KBM-7 (cell line): ENCODE data around the gene SYNC.
A peak's percentile ranks its signal among the peaks of the same experiment; 100 is the strongest.
"Not testable (repeated sequence)": the region's sequence is repeated elsewhere in the genome, so short reads cannot be mapped to it uniquely, and the experiment has no call there.

Experiments used
- DNase-seq: peaks from one replicate; pipeline ENCODE4 v3.0.0-alpha.2; 2015
- in situ Hi-C: fragments of 300-500 bp; cut with MboI; formaldehyde crosslinking; loops from 2 replicates; pipeline ENCODE4 v1.14.3; 2020; ENCODE audit warnings: low sequenced_read_pairs, low pct_unique_long_range_greater_than_20kb, mixed read lengths

Gene SYNC

DNA sequence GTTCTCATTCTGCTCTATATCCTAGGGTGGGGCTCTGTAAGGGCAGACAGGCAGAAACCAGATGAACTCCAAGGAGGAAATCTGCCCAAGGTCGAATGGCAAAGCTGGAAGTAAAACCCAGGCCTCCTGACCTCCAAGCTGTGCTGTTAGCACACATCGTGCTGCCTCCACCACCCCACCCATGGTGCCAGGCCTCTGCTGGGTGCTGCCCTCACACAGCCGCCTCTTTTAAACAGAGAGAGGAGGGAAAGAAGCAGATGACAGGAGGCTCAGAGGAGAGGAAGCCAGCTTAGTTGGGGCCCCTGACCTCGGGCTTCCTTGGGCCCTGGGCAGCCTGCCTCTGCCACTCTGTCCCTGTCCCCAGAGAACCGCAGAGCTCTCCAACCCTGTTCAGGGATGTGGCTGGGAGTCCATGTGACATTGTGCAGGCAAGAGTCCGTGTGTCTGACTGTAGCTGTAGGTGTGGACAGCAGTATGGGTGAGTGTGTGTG, 1.1 kb downstream of the SYNC start:
- DNase-seq = no peak
- in situ Hi-C loops = no loop called here

DNA sequence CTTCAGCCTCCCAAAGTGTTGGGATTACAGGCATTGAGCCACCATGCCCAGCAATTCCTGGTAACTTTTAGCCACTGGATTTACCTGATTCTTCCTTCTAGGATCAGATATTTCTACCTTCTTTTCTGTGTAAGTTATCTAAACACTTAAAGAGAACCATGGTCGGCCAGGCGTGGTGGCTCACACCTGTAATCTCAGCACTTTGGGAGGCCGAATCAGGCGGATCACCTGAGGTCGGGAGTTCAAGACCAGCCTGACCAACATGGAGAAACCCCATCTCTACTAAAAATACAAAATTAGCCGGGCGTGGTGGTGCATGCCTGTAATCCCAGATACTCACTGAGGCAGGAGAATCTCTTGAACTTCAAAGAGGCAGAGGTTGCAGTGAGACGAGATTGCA, 5.6 kb downstream of the SYNC start:
- in situ Hi-C loops, DNase-seq: not testable (repeated sequence)

DNA sequence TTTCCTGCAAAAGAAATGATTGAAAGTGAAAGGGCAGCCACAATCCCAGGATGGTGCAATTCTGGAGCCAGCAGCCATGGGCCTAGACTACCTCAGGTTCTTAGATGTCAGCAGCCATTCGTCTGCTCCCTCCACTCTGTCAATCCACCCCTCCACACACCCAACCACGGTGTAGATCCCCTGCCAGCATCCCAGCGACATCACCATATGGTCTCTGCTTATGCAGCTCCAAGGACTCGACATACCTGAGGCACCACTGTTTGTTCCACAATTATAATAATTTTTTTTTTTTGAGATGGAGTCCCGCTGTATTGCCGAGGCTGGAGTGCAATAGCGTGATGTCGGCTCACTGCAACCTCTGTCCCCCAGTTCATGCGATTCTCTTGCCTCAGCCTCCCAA, 6.5 kb downstream of the SYNC start:
- in situ Hi-C loops = no loop called here
- no peak for DNase-seq

DNA sequence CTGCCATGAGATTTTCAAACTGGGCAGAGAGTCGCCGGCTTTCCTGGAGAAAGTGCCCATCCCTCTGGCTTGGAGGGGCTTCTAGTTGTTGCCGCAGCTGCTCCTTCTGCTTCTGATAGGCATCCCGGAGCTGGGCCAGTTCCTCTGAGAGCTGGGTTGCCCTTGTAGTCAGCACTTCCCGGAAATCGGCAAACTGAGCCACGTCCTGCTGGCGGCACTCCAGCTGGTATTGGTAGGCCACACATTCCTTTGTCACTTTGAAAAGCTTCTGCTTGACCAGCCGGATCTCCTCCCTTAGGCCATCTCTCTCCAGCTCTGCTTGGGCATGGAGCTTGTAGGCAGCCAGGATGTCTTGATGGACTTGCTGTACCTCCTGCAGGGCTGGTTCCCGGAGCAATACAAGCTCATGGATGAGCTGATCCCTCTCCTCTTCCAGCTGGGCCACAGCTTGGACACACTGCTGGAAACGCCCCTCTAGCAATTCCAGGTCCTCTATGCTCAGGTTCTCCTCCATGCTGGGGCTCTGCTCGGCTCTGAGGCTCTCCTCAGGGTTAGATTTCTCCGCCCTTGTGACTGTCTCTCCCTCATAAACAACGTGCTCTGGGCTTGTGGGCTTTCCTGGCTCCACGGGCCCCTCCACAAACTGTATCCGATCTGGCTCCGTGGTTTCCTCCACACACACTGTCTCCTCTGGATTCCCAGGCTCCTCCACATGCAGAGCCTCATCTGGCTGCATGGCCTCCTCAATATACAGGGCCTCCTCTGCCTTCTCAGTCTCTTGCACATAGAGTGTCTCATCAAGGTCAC, 7.3 kb downstream of the SYNC start:
- DNase-seq = peak; percentile 68
- in situ Hi-C loops = no loop called here

DNA sequence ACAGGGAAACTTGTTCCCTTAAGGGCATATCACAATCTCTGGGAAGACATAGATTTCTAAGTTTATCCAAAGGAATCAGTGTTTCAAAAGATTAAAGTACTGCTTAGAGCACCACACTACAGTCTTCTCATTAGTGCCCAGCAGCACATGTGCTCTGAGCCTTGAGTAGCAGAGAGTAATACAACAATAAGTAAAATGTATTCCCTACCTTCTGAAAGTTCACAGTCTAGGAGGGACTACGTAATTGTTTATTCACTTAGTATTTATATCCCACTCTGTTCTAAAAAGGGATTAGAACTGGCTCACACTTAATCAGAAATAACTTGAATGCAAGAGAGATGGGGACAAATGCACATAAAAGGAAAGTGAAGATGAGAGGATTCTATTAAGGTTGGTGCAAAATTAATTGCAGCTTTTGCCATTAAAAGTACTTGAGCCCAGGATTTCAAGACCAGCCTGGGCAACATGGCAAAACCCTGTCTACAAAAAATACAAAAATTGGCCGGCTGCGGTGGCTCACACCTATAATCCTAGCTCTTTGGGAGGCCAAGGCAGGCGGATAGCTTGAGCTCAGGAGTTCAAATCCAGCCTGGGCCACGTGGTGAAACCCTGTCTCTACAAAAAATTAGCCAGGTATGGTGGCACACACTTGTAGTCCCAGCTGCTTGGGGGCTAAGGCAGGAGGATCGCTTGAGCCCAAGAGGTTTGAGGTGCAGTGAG, 9.0 kb downstream of the SYNC start:
- DNase-seq = no peak
- in situ Hi-C loops = no loop called here

DNA sequence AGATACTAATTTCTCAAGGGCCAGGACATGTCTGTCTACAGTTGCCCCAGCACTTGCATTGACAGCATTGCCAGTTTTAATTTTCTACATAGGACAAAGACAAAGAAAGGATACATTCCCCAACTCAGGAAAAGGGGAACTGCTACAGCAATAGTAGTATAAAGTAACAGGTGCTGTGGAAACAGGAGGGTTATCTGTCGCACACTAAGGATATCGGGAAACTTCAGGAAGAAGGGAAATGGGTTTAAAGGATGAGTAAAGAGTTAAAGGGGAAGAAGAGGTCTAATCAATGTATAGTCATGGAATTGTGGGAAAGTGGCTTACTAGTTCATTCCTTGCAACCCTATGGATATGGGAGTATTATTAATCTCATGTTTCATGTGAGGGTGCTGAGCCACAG, 16.2 kb downstream of the SYNC start:
- in situ Hi-C loops = no loop called here

DNA sequence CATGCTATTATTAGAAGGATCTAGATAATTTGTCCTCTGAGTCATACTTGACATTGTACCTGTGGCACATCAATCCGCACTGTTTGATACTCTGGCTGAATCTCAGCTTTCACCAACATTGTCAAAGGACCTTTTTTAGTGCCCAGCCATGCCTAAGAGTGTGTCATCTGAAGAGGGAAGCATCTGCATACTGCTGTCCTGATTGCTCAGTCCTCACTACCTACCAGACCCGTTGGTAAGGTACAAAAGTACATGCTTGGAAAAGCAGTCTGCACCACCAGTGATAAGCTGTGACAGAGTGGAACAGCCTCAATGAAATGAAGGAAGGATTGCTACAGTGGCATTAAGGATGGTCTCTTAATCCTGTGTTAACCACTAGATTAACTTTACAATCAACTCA, 17.1 kb downstream of the SYNC start:
- in situ Hi-C loops = no loop called here
- DNase-seq = no peak

More for the DNA sequence above, 16.2 kb downstream of the SYNC start:
- no peak for DNase-seq

DNA sequence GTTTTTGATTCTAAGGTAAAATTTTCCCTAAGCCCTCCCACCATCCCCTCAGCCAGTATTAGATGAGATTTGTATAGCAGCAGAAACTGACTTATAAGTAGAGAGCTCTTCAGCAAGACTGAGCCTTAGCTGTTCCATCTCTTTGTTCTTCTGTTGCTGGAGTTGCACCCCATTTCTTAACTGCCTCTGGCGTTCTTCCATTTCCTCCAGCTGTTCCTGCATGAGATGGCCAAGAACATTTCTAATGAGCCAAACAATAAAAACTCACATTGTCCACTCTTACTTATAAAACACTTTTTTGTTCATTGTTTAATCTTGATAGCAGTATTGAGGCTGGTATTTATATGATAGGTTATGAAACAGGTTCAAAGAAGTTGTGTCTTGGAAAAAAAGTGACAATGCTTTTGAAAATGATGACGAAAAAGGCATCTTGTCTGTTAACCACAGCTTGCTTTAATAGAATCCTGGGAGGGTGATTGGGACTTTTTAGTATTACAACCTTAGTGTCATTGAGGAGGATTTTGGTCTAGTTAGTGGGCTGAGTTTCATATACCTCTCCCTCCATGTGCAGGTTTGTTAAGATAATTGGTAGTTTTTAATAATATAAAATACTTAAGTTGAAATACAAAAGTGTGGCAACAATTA, 18.3 kb downstream of the SYNC start:
- no peak for DNase-seq
- in situ Hi-C loops = no loop called here

DNA sequence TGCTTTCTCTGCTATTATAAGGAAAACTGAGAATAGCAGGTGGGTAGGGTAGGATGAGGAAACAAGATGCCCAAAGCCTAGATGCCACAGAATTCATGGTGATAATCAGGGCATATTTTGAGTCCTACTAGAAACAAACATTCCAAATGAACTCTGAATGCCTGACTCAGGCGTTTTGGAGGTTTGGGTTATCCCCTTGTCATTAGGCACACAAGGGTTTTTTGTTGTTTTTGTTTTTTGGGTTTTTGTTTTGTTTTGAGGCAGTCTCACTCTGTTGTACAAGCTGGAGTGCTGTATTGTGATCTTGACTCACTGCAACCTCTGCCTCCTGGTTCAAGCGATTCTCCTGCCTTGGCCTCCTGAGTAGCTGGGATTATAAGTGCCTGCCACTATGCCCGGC, 19.2 kb downstream of the SYNC start:
- DNase-seq = no peak
- in situ Hi-C loops = no loop called here

DNA sequence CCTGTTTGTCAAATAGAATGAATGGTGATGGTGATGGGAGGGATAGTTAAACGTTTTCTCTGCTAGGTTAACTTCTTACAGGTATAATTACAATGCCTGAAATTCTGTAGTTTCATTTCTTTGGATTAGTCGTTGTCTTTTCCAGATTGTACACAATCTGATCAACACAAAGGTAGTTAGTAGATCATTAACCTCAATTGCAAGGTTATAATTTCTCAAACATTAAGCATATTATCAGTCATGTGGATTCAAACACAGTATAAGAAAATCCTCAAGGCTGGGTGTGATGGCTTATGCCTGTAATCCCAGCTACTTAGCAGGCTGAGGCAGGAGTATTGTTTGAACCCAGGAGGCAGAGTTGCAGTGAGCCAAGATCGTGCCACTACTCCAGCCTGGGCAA, 20.6 kb downstream of the SYNC start:
- DNase-seq = no peak
- in situ Hi-C loops = no loop called here

DNA sequence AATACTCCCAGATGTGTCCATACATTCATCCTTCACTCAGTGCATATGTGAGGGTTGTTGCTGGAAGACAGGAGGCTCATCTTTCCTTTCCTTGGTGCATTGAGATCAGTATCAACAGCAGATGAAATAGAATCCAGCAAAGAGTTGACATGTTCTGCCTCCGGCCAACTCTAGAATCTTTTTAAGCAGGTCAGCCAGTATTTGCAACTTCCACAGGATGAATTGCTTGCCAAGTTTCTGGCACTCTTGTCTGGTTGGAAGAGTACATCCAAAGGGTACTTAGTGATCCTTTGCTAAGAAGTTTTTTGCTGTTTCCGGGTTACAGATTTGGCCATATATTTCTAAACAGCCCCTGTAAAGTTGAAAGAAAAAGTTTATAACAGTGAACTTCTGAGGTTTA, 21.1 kb downstream of the SYNC start:
- DNase-seq = no peak
- in situ Hi-C loops = no loop called here

DNA sequence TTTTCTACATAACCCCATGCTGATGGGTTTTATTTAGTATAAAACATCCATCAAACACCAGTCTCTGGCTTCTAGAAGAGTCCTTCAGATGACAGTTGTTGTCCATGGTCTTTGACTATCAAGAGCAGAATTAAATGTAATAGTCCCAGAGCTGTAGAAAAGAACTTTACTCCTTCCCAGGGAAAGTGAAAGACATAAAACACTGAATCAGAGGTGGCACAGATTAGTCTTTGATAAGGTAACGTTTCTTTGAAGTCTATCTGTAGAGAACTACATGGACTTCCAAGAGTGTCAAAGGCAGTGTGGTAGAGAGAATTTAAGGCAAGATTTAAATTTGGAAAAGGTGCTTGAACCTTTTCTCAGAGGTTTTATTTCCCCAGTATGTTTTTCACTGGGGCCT, 21.9 kb downstream of the SYNC start:
- in situ Hi-C loops = no loop called here

DNA sequence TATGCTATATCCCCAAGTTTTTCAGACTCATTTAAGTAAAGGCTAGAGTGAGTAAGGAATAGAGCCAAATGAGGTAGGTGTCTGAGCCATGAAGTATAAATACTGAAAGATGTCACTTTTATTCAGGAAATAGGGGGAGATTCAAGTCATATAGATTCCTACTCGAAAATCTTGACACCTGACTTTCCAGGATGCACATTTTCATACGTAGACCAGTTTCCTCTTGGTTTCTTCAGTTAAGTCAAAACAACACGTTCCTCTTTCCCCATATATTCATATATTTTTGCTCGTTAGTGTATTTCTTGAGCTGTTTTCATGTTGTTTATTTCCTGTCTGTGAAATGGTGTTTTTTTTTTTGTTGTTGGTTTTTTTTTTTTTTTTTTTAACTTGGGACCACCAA, 22.6 kb downstream of the SYNC start:
- in situ Hi-C loops, DNase-seq: not testable (repeated sequence)

More for the DNA sequence above, 21.9 kb downstream of the SYNC start:
- DNase-seq = no peak

DNA sequence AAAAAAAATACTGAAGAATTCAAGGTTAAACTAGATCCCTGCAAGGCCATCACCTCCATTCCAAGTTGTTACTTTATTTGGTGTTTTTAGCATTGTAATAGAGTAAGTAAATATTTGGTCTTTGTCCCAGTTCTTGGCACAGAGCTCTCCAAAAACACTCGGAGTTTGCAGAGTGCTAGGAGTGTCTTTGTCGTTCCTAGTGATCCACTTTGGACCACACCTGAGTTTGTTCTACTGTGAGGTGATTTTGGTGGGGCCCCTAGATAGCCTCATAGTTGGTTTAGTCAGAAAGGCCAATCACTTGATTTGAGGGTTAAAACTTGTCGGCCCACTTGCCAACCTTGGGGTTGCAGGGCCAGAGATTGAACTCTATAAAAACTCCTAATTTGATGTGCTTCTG, 25.6 kb downstream of the SYNC start:
- DNase-seq = no peak
- in situ Hi-C loops = no loop called here

DNA sequence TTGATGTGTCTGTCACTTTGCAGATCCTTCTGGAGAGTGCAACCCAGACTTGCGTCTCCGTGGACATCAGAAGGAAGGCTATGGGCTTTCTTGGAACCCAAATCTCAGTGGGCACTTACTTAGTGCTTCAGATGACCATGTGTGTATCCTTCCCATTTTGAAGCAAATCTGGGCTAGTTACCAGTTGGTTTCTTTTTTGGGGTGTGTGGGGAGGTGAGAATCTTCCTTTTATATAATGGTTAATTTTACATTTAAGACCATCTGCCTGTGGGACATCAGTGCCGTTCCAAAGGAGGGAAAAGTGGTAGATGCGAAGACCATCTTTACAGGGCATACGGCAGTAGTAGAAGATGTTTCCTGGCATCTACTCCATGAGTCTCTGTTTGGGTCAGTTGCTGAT, 33.9 kb downstream of the SYNC start:
- DNase-seq, in situ Hi-C loops: not testable (repeated sequence)

DNA sequence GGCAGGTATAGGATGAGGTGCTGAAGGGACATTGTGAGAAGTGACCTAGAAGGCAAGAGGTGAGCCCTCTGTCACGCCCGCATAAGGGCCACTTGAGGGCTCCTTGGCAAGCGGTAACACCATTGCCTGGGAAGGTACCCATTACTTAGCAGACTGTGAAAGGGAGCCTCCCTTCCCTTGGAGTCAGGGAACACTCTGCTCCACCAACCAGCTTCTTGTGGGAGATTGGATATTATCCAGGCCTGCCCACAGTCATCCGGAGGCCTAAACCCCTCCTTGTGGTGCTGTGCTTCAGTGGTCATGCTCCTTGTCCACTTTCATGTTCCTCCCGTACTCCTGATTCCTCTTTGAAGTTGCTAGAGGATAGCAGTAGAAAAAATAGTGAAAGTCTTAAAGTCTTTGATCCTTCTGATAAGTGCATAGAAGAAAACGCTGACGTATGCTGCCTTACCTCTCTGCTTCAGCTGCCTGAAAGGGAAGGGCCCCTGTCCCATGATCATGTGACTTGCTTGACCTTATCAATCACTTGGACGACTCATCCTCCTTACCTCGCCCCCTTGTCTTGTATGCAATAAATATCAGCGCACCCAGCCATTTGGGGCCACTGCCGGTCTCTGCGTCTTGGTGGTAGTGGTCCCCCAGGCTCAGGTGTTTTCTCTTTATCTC, 35.5 kb downstream of the SYNC start:
- in situ Hi-C loops = no loop called here

DNA sequence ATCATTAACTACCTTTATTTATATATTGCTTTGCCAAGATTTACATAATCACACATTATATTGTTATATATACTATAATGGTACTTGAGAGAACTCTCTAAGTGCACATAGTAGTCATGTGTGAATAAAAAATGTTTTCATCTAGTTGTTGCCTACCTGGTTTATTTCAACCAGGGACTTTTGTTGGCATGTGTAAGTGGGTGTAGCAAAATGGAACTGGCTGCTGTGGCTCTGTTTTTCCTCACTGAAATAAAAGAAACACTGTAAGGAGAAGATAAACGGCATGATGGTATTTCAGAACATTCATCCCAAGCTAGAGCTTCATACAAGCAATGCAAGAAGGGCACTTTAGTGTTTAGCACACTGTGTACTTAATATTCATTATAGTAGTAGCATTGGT, 36.7 kb downstream of the SYNC start:
- in situ Hi-C loops = no loop called here
- no peak for DNase-seq

More for the DNA sequence above, 35.5 kb downstream of the SYNC start:
- DNase-seq = no peak

DNA sequence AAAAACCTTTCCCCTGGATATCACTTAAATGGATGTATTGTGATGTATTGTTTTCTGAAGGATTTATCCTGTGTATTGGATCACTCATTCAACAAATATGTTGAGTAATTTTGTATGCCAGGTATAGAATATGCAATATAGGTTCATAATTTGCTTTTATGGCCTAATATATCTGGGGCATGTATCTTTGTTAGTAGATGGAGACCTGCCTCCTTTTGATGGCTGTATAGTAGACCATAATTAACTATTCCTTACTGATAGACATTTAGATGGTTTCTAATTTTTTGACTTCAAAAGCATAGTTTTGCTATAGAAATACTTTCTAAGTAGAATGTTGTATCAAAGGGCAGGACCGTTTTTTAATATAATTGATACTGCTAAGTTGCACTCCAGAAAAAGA, 43.0 kb downstream of the SYNC start:
- no peak for DNase-seq
- in situ Hi-C loops = no loop called here

DNA sequence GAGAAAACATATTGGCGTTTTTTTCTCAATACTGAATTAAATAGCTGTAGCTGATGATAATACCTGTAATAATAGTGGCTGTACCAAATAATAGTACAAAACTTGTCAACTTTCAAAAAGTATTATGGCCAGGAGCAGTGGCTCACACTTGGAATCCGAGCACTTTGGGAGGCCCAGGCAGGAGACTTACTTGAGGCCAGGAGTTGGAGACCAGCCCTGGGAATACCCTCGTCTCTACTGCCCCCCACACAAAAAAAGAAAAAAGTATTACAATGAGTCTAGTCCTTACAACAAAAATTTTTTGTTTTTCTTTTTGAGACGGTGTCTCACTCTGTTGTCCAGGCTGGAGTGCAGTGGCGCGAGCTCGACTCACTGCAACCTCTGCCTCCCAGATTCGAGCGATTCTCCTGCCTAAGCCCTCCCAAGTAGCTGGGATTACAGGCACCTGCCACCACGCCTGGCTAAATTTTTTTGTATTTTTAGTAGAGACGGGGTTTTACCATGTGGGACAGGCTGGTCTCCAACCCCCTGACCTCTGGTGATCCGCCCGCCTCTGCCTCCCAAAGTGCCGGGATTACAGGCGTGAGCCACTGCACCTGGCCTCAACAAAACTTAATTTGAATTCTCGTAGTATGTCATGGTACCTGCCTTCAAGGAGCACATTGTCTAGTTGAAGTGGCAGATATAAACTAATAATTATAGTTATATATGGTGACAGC, 50.2 kb downstream of the SYNC start:
- in situ Hi-C loops = no loop called here
- DNase-seq = no peak
